ENCODE data around the gene HNRNPCL1. TPM values are rescaled to one million over a fixed set of nuclear protein-coding genes. Genes with fewer than 3 reads are reported as not detected.

The HNRNPCL1 gene
- not detected in 2 replicates for total RNA-seq

GRCh38 chr1:12848620-12849019 lies at the start of gene HNRNPCL1:
TSS of gene HNRNPCL1 (minus strand) at chr1:12848720. CDS start at chr1:12848289, 431 bp downstream.

GRCh38 chr1:12898170-12898569 lies 49.6 kb upstream of the HNRNPCL1 start, which contains the start of gene PRAMEF10:
TSS of gene PRAMEF10 (minus strand) at chr1:12898270. CDS start at chr1:12895847, 2,423 bp downstream.

GRCh38 chr1:12886101-12886500 lies 37.6 kb upstream of the HNRNPCL1 start, which contains the start of gene PRAMEF4:
TSS of gene PRAMEF4 (minus strand) at chr1:12886201. CDS start at chr1:12883394, 2,807 bp downstream.

GRCh38 chr1:12856786-12857185 lies 8.3 kb upstream of the HNRNPCL1 start, which contains the start of gene PRAMEF2:
TSS of gene PRAMEF2 (plus strand) at chr1:12857086. CDS start at chr1:12859010, 1,924 bp downstream.

GRCh38 chr1:12831310-12831709 lies 17.2 kb downstream of the HNRNPCL1 start, which contains the start of gene PRAMEF11:
TSS of gene PRAMEF11 (minus strand) at chr1:12831410. CDS start at chr1:12828789, 2,621 bp downstream.

Other genes starting within 250 kb of the HNRNPCL1 start
- gene DHRS3, start 230.5 kb downstream of the HNRNPCL1 start, total RNA-seq: 61.3 and 430 TPM in 2 replicates
- 0.13 TPM in 1 of 2 replicates, not detected in the other for gene AADACL4, start 204.6 kb downstream of the HNRNPCL1 start, total RNA-seq
- gene AADACL3, start 132.6 kb downstream of the HNRNPCL1 start, total RNA-seq: not detected in 2 replicates
- not detected in 2 replicates for gene CFAP107, start 102.5 kb downstream of the HNRNPCL1 start, total RNA-seq
- gene PRAMEF12, start 75.0 kb downstream of the HNRNPCL1 start, total RNA-seq: not detected in 2 replicates
- gene PRAMEF1, start 57.3 kb downstream of the HNRNPCL1 start, total RNA-seq: not detected in 2 replicates
- not detected in 2 replicates for gene PRAMEF11, start 17.3 kb downstream of the HNRNPCL1 start, total RNA-seq
- gene PRAMEF2, start 8.4 kb upstream of the HNRNPCL1 start, total RNA-seq: not detected in 2 replicates
- gene PRAMEF4, start 37.5 kb upstream of the HNRNPCL1 start, total RNA-seq: not detected in 2 replicates
- gene PRAMEF10, start 49.5 kb upstream of the HNRNPCL1 start, total RNA-seq: not detected in 2 replicates
- not detected in 2 replicates for gene PRAMEF7, start 67.9 kb upstream of the HNRNPCL1 start, total RNA-seq
- not detected in 2 replicates for gene PRAMEF6, start 98.9 kb upstream of the HNRNPCL1 start, total RNA-seq
- not detected in 2 replicates for gene PRAMEF27, start 207.9 kb upstream of the HNRNPCL1 start, total RNA-seq
- gene HNRNPCL3, start 212.0 kb upstream of the HNRNPCL1 start, total RNA-seq: not detected in 2 replicates
- gene PRAMEF25, start 222.1 kb upstream of the HNRNPCL1 start, total RNA-seq: not detected in 2 replicates

Measured in mesangial cell (primary cell).